Fibroblast of mammary gland (primary cell): ENCODE data around the gene CDC14B.

Experiments
- DNase-seq: peaks from one replicate; pipeline ENCODE4 v3.0.0-alpha.2; 2010; ENCODE audit warnings: low read depth
- H3K4me3 ChIP-seq: 2 replicates; pipeline ENCODE4 v1.5.1; 2011; ENCODE audit warnings: low read depth, mild to moderate bottlenecking, low read length, moderate library complexity; ENCODE audit not compliant: control insufficient read depth
- TF ChIP-seq, protein P1 (sequence below): conservative IDR thresholded peaks from 2 replicates; pipeline ENCODE4 v1.5.1; 2011; ENCODE audit warnings: low read depth, low read length, inconsistent platforms; ENCODE audit not compliant: control insufficient read depth, insufficient read depth

CDC14B gene

GRCh38 chr9:96556701-96557461 lies 62.8 kb downstream of the CDC14B start:
- TF ChIP-seq, protein P1, sequence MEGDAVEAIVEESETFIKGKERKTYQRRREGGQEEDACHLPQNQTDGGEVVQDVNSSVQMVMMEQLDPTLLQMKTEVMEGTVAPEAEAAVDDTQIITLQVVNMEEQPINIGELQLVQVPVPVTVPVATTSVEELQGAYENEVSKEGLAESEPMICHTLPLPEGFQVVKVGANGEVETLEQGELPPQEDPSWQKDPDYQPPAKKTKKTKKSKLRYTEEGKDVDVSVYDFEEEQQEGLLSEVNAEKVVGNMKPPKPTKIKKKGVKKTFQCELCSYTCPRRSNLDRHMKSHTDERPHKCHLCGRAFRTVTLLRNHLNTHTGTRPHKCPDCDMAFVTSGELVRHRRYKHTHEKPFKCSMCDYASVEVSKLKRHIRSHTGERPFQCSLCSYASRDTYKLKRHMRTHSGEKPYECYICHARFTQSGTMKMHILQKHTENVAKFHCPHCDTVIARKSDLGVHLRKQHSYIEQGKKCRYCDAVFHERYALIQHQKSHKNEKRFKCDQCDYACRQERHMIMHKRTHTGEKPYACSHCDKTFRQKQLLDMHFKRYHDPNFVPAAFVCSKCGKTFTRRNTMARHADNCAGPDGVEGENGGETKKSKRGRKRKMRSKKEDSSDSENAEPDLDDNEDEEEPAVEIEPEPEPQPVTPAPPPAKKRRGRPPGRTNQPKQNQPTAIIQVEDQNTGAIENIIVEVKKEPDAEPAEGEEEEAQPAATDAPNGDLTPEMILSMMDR = no peak
- H3K4me3 ChIP-seq = no peak overlapping the region
- peak; percentile 49 for DNase-seq

GRCh38 chr9:96555567-96556386 lies 63.9 kb downstream of the CDC14B start:
- TF ChIP-seq, protein P1 = no peak
- H3K4me3 ChIP-seq = no peak overlapping the region
- DNase-seq = peak; percentile 76

GRCh38 chr9:96554801-96555566 lies 64.7 kb downstream of the CDC14B start:
- TF ChIP-seq, protein P1 = no peak
- no peak overlapping the region for H3K4me3 ChIP-seq
- peak; percentile 83 for DNase-seq

- DNase-seq = peak; percentile 62
- TF ChIP-seq, protein P1 = no peak
Measured at GRCh38 chr9:96554326-96554725, 65.3 kb downstream of the CDC14B start.

DNA sequence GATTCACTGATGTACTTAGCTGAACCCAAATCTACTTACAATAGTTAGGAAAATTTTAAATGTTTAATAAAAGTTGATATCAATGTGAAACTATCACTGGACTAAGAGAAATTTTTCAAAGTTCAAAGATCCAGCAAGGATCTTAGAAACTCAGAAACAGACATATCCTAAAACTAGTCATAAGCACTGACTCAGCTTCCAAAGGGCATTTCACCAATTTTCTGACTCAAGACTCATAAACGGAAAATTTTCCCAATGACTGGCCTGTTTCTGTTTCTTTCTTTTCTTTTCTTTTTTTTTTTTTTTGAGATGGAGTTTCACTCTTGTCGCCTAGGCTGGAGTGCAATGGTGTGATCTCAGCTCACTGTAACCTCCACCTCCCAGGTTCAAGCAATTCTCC lies 66.6 kb downstream of the CDC14B start:
- DNase-seq = peak; percentile 94
- TF ChIP-seq, protein P1 = no peak
- H3K4me3 ChIP-seq = no peak overlapping the region

More at GRCh38 chr9:96554326-96554725, 65.3 kb downstream of the CDC14B start:
- H3K4me3 ChIP-seq = no peak overlapping the region

DNA sequence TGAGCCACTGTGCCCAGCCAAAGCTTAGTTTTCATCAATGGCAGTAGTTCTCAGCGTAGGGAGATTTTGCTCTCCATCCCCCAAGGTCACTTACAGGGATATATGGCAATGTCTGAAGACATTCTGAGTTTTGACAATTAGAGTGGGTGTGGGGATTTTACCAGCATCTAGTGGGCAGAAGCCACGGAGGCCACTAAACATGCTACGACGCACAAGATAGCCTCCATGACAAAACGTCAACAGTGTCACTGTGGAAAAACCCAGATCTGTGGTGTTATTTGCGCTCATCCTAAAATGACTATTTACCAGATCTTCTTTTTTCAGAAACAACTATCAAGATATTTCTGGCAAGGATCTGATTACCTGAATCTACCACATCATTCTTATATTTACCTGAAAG lies 68.2 kb downstream of the CDC14B start:
- no peak for DNase-seq
- TF ChIP-seq, protein P1 = no peak
- H3K4me3 ChIP-seq = no peak overlapping the region
